IMR-90 (cell line): Measurements from ENCODE around the gene CARS2.

Source experiments
- BHLHE40 ChIP-seq: fragments of 150-350 bp; IDR thresholded peaks from 2 replicates; pipeline ENCODE4 v1.6.1; 2016; ENCODE audit warnings: mild to moderate bottlenecking, low read depth, low read length
- CEBPB ChIP-seq: IDR thresholded peaks from 2 replicates; pipeline ENCODE4 v1.6.1; 2012; ENCODE audit warnings: low read depth, low read length, improper control_type of control experiment
- CHD1 ChIP-seq: IDR thresholded peaks from 2 replicates; pipeline ENCODE4 v1.6.1; 2012; ENCODE audit warnings: low read depth, low read length, improper control_type of control experiment
- CTCF ChIP-seq: conservative IDR thresholded peaks from 2 replicates; pipeline ENCODE4 v1.5.1; 2012; ENCODE audit warnings: mild to moderate bottlenecking, low read depth, low read length, improper control_type of control experiment
- ELK1 ChIP-seq: fragments of 150-350 bp; IDR thresholded peaks from 2 replicates; pipeline ENCODE4 v1.6.1; 2016; ENCODE audit warnings: low read depth, mild to moderate bottlenecking, low read length, moderate library complexity, borderline replicate concordance
- FOS ChIP-seq: fragments of 150-350 bp; IDR thresholded peaks from 2 replicates; pipeline ENCODE4 v1.6.1; 2016; ENCODE audit warnings: low read depth, low read length
- MAFK ChIP-seq: IDR thresholded peaks from 2 replicates; pipeline ENCODE4 v1.6.1; 2012; ENCODE audit warnings: low read depth, low read length, improper control_type of control experiment
- MAZ ChIP-seq: IDR thresholded peaks from 2 replicates; pipeline ENCODE4 v1.6.1; 2012; ENCODE audit warnings: low read depth, mild to moderate bottlenecking, low read length, improper control_type of control experiment, moderate library complexity, borderline replicate concordance
- MXI1 ChIP-seq: IDR thresholded peaks from 2 replicates; pipeline ENCODE4 v1.6.1; 2012; ENCODE audit warnings: low read depth, mild to moderate bottlenecking, low read length, moderate library complexity, borderline replicate concordance
- POLR2A ChIP-seq: IDR thresholded peaks from 2 replicates; pipeline ENCODE4 v1.6.1; 2012; ENCODE audit warnings: mild to moderate bottlenecking, low read depth, low read length
- RAD21 ChIP-seq: IDR thresholded peaks from 2 replicates; pipeline ENCODE4 v1.6.1; 2012; ENCODE audit warnings: low read length, improper control_type of control experiment
- RCOR1 ChIP-seq: IDR thresholded peaks from 2 replicates; pipeline ENCODE4 v1.6.1; 2012; ENCODE audit warnings: mild to moderate bottlenecking, low read length, improper control_type of control experiment; ENCODE audit not compliant: insufficient replicate concordance
- SMC3 ChIP-seq: fragments of 150-350 bp; IDR thresholded peaks from 2 replicates; pipeline ENCODE4 v1.6.1; 2016; ENCODE audit warnings: low read depth, mild to moderate bottlenecking, antibody characterized with exemption, low read length, moderate library complexity
- USF2 ChIP-seq: fragments of 150-350 bp; IDR thresholded peaks from 2 replicates; pipeline ENCODE4 v1.6.1; 2017; ENCODE audit warnings: mild to moderate bottlenecking, antibody characterized with exemption, low read length, low read depth

GRCh38 chr13:110642291-110642981, 63.5 kb downstream of the CARS2 start:
- TF ChIP-seq CHD1 (no peak), CTCF (no peak), POLR2A (no peak), MAZ (no peak), MXI1 (no peak), BHLHE40 (no peak), ELK1 (no peak), CEBPB (no peak), RCOR1 (no peak), SMC3 (no peak), RAD21 (no peak), FOS (no peak), MAFK (no peak), USF2 (no peak)
